Coronary artery (tissue), 2 donors: Measurements from ENCODE around the gene ZNF346.
A peak's percentile ranks its signal among the peaks of the same experiment; 100 is the strongest.

Experiments
- DNase-seq: peaks from one replicate; pipeline ENCODE4 v3.0.0-alpha.2; 2017; ENCODE audit warnings: low spot score
- H3K27ac ChIP-seq, 2 donors: fragments of 200-600 bp; sonication (generic); one replicate each; pipeline ENCODE4 v1.5.1; 2016 to 2019
- H3K4me3 ChIP-seq: fragments of 200-600 bp; sonication (generic); 2 replicates; pipeline ENCODE4 v1.5.1; 2016; ENCODE audit warnings: mild to moderate bottlenecking, moderate library complexity
- CTCF ChIP-seq: fragments of 200-600 bp; sonication (generic); IDR thresholded peaks from one replicate; pipeline ENCODE4 v1.5.1; 2019; ENCODE audit warnings: antibody characterized with exemption

ZNF346 gene

GRCh38 chr5:177067503-177067902 lies 45.0 kb downstream of the ZNF346 start:
- Histone ChIP-seq H3K27ac (no peak overlapping the region), H3K4me3 (no peak overlapping the region)
- no peak for DNase-seq
- TF ChIP-seq CTCF: no peak

GRCh38 chr5:177070536-177071191 lies 48.2 kb downstream of the ZNF346 start:
- Histone ChIP-seq H3K27ac (no peak overlapping the region), H3K4me3 (no peak overlapping the region)
- no peak for DNase-seq
- no peak for TF ChIP-seq CTCF

- Histone ChIP-seq H3K4me3 (no peak overlapping the region), H3K27ac (no peak overlapping the region)
- TF ChIP-seq CTCF: peak; percentile 78
- DNase-seq: no peak
Measured at GRCh38 chr5:177071666-177072385, 49.3 kb downstream of the ZNF346 start.

- no peak overlapping the region for H3K27ac ChIP-seq
- H3K4me3 ChIP-seq: no peak overlapping the region
- DNase-seq: no peak
- no peak for TF ChIP-seq CTCF
Measured at GRCh38 chr5:177077335-177077734, 54.8 kb downstream of the ZNF346 start.

- no peak overlapping the region for H3K27ac ChIP-seq
- DNase-seq: no peak
- no peak overlapping the region for H3K4me3 ChIP-seq
- no peak for TF ChIP-seq CTCF
Measured at GRCh38 chr5:177079606-177080005, 57.1 kb downstream of the ZNF346 start.

GRCh38 chr5:177080265-177080664 lies 57.8 kb downstream of the ZNF346 start:
- DNase-seq: no peak
- no peak overlapping the region for H3K4me3 ChIP-seq
- no peak for TF ChIP-seq CTCF
- H3K27ac ChIP-seq: no peak overlapping the region

- Histone ChIP-seq H3K27ac (no peak overlapping the region), H3K4me3 (no peak overlapping the region)
- no peak for DNase-seq
- TF ChIP-seq CTCF: no peak
Measured at GRCh38 chr5:177081859-177082258, 59.4 kb downstream of the ZNF346 start.
